NCI-H748 treated with DMSO at 0.1 percent for 48 hours (cell line): ENCODE measurements around the gene DCLK3.

Experiments used
- DNase-seq: peaks from one replicate; lab custom pipeline; 2025; lab: John Stamatoyannopoulos, UW

Gene DCLK3

DNA sequence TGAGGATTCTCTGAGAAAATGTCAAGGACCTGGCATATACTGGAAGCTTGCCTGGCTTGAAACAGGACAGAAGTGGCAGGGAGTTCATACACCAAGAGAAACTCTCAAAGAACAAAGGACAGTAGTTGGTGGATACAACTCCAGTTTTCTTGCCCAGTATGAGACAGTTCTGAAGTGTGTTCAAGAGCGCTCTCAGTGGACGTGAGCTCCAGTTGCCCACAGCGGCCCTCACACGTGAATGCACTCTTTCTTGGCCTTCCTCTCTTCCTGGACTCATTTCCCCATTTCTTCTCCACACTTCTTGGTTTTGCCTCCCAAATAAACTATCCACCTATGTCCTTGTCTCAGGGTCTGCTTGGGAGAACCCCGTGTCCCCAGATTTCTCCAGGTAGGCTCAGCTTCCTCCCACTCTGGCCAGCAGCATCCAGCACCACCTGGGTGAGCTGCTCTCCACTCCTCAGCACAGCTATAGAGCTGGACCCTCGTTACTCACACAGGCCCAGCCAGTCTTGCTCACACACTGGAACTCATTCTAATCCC, 54.5 kb downstream of the DCLK3 start:
- no peak for DNase-seq

DNA sequence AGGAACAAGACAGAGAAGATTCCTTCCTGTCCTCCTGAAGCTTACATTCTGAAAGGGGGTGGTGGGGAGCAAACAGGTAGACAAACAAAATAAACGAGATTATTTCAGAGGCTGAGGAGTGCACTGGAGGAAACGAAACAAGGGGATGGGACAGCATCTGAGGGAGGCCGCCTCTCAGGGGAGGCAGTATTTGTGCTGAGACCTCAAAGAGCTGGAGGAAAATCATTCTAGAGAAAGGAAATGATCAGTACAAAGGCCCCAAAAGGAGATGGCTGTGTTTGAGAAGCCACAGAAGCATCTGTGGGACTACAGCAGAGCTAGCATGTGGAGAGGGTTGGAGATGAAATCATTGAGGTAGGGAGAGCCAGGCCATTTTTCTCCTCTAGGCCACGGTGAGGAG, 55.1 kb downstream of the DCLK3 start:
- DNase-seq: no peak

DNA sequence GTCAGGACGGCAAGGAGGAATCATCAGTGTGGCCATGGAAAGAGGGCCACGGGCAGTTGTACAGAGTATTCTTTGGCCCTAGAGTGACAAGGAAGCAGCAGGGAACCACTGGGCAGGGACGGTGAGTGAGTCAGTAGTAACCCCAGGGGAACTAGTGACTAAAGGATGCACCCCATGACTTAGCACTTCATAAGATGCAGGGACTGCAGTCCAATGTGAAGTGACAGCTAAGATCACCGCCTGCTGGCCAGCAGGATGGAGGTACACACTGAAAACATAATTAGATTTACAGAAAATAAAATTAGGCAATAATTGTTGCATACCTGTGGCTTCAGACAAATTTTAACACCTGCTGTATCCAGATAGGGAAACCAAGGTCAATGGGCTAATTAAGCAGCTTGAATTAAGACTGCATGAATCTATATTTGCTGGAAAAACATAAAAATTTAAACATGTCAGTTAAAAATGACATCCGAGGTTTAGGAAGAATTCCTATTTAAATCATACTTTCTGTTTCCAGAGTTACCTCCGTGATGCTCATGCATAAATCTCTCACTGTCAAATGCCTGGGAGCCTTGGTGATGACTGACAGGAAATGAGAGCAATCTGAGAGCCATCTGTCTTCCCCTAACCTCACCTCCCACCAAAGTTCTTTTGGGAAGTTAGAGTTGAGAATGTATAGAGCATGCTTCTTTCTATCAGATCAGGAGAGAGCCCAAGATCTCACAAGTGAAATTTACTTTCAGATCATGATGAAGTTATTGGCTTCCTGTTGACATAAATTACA, 56.5 kb downstream of the DCLK3 start:
- DNase-seq: no peak

DNA sequence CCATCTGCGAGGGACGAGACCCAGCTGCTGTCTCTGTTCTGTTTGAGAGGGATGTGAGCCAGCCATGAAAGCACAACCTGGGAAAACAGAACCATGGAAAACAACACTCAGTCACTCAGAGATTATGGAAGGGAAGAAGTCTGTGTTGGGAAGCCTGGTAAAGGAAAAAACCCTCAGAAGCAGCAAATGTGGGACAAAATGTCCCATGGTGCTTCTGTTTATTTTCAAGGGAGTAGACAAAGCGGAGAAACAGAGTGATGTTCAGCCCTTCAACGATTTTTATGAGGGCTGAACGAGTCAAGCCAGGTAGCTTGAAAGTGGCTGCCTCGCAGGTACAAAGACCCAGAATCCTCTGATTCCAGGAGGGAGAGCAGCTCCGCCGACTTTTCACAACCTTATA, 59.3 kb downstream of the DCLK3 start:
- DNase-seq: no peak

DNA sequence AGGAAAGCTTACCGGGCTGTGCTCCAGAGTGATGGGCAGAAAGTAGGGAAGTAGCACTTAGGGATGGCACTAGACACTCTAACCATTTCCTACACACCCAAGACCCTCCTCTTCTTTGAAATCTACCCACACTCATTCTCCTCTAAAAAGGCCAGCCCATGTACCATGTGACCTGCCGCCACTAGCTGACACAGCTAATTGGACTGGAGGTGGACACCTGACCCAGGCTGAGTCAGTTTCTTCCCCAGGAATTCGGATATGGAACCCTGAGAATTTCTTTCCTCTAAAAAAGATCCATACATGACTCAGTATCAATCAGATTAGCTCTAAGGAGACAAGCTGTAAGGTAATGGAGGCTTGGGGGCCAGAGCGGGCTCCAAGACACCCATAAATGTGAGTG, 60.1 kb downstream of the DCLK3 start:
- no peak for DNase-seq

DNA sequence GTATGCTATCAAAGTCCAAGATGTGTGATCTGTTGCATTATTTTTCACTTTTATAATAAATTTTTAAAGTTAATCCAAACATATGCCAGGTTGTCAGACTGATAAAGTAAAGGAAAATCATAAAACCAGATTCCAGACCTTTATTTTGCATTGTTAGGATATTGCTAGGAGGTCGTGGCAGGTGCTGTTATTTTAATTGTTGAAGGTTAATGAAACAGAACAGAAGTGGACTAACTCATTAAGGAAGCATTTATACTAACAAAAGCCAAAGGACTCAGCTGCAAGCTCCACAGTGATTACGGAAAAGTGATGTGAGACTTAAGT, 63.1 kb downstream of the DCLK3 start:
- DNase-seq: no peak

DNA sequence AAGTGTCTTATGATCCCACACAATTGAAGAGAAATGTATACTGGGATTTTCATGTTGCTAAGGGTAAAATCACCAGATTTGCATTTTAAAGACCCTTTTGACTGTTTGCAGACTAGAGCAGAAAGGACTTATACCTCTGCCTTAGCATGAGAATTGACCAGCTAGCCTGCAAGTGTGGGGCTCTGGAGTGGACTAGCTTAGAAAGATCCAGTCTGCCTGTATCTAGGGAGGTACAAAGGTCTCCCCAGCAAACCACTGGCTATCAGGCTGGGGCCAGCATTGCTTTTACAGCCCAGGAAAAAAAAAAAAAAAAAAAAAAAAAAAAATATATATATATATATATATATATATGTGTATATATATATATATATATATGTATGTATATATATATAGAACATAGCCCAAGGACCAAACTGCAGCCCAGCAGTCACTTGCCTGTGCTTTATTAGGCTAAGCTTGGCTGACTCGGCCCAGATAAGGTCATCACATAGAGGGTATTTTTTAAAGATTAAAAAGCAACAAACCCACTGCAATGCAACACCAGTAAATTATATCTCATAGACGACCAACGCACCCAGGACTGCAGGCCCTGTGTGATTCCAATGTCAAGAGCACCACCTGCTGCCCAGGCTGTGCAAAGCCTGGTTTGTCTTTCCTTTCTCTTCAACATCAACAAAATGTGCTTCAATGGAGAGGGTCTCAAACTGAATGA, 63.7 kb downstream of the DCLK3 start:
- peak; percentile 7 for DNase-seq

DNA sequence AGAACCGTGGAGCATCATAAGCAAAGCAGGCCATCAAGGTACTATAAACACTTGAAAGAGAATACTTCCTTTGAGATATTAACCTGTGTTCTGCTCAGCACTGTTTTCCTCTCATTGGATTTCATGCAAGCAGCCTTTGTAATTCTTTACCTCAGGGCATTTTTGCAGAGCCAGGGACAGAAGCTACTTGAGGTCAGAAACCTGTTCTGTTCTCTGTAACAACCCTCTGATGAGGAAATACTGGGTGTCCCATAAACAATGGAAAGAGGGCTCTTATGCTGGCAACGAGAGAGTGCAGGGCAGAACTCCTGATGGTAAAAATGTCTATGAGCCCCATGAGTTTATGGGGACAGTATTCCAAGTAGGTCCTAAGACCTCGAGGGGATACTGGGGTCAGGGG, 66.0 kb downstream of the DCLK3 start:
- DNase-seq: no peak

DNA sequence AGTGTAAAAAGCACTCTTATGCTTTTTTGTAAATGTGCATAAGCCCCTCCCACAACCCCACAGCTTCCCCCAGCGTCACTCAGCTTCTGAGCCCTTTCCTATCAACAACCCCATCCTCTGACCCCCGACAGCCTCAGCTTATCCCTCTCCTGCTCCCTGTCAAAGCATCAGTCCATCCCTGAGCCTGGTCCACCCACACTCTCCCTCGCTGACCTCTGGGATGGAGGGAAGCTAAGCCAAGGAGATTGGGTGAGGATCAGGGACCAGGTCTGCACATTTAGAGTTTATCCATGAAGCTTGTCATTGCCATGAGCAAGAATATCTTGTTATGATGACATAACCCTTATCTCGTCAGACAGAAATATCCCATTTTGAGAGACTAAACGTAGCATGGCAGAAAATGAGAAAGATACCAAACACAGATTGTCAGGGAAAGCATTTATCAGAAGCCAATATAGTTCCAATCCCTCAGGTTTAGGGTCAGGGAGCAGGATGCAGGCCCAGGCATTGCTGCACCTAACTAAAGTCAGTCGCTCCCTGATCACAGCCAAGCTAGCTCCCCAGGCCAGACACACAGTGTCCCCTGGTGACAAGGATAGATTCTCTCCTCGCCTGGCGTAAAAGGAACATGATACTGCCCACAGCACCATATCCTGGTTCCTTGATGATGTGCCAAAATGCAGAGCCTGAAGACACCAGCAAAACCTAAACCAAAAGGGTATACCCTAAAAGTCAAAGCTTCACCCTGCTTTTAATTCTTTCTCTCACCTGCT, 66.9 kb downstream of the DCLK3 start:
- no peak for DNase-seq

DNA sequence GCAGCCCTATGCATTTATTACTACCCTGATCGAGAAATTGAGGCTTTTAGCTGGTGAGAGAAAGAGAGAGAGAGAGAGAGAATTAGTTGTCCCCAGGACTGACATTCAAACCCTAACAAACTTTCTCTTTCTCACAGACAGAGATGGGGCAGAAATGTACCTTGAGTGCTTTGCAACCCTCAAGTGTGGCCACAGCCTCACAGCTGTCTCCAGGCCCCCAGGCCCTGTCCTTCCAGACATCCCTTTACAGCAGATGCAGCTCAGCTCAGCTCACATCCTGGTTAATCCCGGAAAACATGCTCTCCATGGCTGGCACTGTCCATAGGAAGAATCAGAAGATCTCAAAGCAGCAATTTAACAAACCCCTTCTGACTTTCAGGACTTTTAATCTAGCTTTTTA, 67.6 kb downstream of the DCLK3 start:
- no peak for DNase-seq

DNA sequence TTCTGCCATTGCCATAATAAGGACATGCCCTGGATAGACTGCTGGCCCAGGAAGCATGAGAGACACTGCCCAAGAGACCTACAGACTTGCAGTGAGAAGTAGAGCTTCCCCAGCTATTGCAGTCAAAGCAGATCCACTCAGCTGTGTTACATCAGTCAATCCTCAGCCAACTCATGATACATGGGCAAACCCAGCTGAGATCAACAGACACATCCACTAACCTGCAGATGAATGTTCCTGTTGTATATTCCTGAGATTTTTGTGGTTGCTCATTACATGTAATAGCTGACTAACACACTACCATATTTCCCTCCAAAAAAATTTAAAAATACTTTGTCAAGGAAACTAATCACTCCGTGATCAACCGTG, 68.6 kb downstream of the DCLK3 start:
- no peak for DNase-seq

DNA sequence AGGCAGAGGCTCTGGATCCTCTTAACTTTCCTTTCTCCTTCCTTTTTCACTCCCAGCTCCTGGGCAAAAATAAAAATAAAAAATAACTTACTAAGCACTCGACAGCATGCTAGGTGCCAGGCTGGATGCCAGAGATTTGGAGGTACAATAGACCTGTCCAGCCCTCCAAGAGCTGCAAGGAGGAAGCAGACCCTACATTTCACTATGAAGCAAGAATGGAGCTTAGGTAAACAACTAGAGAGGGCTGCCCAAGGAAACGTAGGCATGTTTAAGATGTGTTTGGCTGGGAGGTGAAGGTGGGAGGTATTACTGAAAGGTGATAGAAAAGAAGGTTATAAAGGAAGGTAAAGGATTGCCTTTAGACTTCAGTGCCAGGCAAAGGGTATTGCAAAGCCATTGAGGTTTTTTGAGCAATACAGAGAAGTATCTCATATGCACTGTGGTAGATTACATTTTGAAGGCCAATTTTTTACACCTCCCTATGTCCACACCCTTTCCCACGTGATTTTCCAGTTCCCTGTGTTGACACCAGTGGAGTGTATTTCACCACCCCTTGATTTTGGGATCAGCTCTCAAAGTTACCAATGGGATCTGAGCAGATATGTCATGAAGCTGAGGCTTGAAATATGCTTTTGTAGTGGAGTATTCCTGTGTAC, 69.1 kb downstream of the DCLK3 start:
- DNase-seq: no peak

DNA sequence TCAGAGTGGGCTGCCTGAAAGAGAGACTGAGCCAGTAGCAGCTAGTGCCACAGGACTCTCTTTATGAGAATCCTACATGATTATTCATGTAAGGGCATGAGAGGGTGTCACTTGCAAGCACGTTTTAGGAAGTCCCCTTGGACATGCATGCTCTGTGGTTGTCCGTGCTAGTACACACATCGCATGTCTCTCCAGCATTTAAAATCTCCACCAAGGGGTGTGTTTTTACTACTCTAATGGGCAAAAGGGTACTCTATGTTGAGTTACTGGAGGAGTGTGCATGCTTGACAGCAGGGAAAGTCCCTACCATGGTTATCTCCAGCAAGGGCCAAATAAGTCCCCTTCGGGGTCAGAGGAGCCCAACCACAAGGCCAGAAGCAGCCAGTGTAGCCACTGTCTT, 70.7 kb downstream of the DCLK3 start:
- DNase-seq: no peak

DNA sequence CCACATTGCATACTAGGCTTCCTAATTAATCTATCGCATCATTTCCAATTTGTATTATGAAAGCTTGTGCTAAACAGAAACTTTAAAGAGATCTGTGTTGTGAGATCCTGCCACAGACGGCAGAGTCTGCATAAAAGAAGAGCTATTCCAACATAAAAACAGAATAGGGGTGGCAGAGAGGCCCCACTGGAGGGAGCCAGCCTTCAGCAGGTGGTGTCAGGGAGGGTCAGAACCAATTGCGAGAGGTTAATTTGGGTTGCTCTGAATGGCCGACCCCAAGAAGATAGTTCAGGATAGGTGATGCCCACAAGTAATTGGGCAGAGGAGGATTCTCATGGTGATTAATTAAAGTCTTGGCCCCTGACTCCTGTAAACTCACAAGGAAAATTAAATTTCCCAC, 74.8 kb downstream of the DCLK3 start:
- no peak for DNase-seq

DNA sequence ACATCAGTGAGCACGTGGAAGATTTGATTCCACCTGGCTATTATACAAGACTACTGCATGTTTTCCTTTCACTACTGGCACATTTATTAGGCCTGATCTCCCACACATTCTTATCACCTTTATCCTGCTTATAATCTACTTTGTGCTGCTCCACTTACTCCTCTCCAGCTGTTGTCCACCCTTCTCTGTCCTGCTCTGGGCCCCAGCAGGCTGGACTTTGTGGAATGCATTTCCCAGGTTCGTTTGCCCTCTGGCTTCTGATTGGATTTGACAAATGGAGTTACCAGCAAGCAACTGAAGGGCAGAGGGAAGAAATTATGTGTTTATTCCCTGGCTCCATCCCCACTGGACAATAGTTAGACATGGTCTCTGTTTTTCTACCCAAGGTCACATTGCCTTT, 75.5 kb downstream of the DCLK3 start:
- no peak for DNase-seq

DNA sequence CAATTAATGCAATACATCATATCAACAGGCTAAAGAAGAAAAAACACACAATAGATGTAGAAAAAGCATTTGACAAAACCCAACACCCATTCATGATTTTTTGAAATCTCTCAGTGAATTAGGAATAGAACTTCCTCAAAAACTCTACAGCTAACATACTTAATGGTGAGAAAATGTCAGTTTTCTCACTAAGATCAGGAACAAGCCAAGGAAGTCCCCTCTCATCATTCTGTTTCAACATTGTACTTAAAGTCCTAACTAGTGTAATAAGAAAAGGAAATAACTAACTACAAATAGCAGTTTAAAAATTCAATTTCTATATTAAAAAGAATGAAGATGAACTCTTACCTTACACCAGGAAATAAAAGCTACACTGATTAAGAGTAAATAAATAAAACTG, 77.8 kb downstream of the DCLK3 start:
- no peak for DNase-seq

DNA sequence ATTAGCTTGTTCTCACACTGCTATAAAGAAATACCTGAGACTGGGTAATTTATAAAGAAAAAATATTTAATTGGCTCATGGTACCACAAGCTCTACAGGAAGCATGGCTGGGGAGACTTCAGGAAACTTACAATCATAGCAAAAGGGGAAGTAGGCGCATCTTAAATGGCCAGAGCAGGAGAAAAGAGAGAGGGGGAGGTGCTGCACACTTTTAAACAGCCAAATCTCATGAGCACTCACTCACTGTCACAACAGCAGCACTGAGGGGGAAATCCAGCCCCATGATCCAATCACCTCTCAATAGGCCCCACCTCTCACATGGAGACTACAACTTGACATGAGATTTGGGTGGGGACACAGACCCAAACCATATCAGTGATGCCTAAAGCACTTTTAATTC, 82.5 kb downstream of the DCLK3 start:
- no peak for DNase-seq

DNA sequence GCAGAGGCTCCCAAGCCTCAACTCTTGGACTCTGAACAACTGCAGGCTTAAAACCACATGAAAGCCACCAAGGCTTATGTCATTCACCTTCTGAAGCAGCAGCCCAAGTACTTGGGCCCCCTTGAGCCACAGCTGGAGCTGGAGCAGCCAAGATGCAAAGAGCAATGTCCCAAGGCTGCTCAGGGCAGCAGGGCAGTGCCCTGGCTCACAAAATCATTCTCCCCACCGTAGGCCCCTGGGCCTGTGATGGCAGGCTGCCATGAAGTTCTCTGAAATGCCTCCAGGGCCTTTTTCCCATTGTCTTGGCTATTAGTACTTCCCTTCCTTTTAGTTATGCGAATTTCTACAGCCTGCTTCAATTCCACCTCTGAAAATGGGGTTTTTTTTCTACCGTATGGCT, 83.4 kb downstream of the DCLK3 start:
- no peak for DNase-seq

DNA sequence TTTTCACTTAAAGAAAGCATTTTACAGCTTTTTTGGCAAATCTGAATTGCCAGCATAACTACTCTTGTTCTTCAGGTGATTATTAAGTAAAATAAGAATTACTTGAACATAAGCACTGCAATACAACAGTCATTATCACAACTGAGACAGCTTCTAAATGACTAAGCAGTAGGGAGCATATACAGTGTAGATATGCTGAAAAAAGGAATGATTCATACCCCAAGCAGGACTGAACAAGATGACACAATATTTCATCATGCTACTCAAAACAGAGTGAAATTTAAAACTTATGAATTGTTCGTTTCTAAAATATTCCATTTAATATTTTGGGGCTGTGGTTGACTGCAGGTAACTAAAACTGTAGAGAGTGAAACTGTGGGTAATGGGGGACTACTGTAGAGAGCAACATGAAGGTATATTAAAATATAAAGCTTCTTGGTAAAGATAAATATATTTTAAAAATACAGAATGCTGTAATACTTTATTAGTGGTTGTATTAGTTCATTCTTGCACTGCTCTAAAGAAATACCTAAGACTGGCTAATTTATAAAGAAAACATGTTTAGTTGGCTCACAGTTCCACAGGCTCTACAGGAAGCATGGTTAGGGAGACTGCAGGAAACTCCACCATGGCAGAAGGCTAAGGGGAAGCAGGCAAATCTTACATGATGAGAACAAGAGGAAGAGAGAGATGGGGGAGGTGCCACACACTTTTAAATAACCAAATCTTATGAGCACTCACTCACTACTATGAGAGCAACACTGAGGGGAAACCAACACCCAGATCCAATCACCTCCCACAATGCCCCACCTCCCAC, 84.8 kb downstream of the DCLK3 start:
- no peak for DNase-seq

DNA sequence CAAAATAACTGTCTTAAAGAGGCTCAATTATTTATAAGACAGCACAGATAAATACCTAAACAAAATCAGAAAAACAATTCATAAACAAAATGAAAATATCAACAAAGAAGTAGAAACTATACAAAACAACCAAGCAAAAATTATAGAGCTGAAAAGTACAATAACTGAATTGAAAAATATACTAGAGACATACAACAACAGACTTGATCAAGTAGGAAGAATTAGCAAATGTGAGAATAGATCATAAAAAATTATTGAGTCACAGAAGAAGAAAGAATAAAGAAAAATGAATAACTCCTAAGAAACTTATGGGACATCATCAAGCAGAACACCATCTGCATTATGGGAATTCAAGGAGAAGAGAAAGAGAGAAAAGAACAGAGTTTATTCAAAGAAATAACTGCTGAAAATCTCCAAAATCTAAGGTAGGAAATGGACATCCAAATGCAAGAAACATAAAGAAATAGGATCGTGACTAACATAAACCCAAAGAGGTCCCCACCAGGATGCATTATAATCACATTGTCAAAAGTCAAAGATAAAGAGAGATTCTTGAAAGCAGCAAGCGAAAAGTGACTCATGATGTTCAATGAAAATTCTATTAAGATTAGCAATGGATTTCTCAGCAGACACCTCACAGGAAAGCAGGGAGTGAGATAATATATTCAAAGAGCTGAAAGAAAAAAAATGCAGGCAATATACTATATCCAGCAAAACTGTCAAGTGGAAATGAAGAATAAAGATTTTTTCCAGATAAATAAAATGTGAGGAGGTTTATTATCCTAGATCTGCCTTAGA, 85.9 kb downstream of the DCLK3 start:
- no peak for DNase-seq
